Thyroid gland (tissue), 4 donors: ENCODE results near the gene KDM8.

Experiments used
- CTCF ChIP-seq, 6 experiments: fragments of 200-600 bp in 3 of 6; fragments of 450-650 bp in 3 of 6; sonication (generic) in 3 of 6; IDR thresholded peaks; one replicate each; pipeline ENCODE4 v1.5.1; 2016 to 2019; ENCODE audit warnings: antibody characterized with exemption in 6 of 6, mild to moderate bottlenecking in 2 of 6, inconsistent platforms in 1 of 6, moderate library complexity in 1 of 6
- POLR2A ChIP-seq, 2 donors: fragments of 450-650 bp; IDR thresholded peaks; one replicate each; pipeline ENCODE4 v1.6.1; 2017; ENCODE audit warnings: antibody characterized with exemption in 2 of 2, mild to moderate bottlenecking in 2 of 2, moderate library complexity in 1 of 2

GRCh38 chr16:27245276-27246172, 42.2 kb downstream of the KDM8 start:
- TF ChIP-seq CTCF (IDR thresholded peaks at IDR 0.05) (no peak), POLR2A (IDR thresholded peaks at IDR 0.05) (peak in 1 of 2 donors; percentile 35)
